Gastroesophageal sphincter (tissue), 3 donors: ENCODE data around the gene LRRC40.

ENCODE experiments used
- CTCF ChIP-seq, 4 experiments: fragments of 200-600 bp in 2 of 4; fragments of 450-650 bp in 2 of 4; sonication (generic) in 1 of 4; IDR thresholded peaks; one replicate each; pipeline ENCODE4 v1.5.1; 2017 to 2019; ENCODE audit warnings: antibody characterized with exemption in 4 of 4, mild to moderate bottlenecking in 2 of 4, moderate library complexity in 2 of 4
- EP300 ChIP-seq: sonication (generic); formaldehyde crosslinking; IDR thresholded peaks from one replicate; pipeline ENCODE4 v1.6.1; 2017; ENCODE audit warnings: antibody characterized with exemption, mild to moderate bottlenecking
- POLR2A ChIP-seq, 2 donors: fragments of 450-650 bp; IDR thresholded peaks; one replicate each; pipeline ENCODE4 v1.6.1; 2017; ENCODE audit warnings: antibody characterized with exemption in 2 of 2, mild to moderate bottlenecking in 2 of 2, moderate library complexity in 1 of 2
- POLR2AphosphoS5 ChIP-seq: sonication (generic); formaldehyde crosslinking; IDR thresholded peaks from one replicate; pipeline ENCODE4 v1.6.1; 2017; ENCODE audit warnings: antibody characterized with exemption

GRCh38 chr1:70224954-70225353 is 19.6 kb upstream of the LRRC40 start:
- no peak for TF ChIP-seq EP300
- no peak for TF ChIP-seq POLR2A (IDR thresholded peaks at IDR 0.05)
- no peak for TF ChIP-seq CTCF (IDR thresholded peaks at IDR 0.05)
- no peak for TF ChIP-seq POLR2AphosphoS5
